ENCODE measurements around the gene LONRF3. TPM values are rescaled to one million over a fixed set of nuclear protein-coding genes. Genes with fewer than 3 reads are reported as not detected.

The LONRF3 gene
- total RNA-seq, 2 donors from 2014 or later: 8.5 to 24.6 TPM

DNA sequence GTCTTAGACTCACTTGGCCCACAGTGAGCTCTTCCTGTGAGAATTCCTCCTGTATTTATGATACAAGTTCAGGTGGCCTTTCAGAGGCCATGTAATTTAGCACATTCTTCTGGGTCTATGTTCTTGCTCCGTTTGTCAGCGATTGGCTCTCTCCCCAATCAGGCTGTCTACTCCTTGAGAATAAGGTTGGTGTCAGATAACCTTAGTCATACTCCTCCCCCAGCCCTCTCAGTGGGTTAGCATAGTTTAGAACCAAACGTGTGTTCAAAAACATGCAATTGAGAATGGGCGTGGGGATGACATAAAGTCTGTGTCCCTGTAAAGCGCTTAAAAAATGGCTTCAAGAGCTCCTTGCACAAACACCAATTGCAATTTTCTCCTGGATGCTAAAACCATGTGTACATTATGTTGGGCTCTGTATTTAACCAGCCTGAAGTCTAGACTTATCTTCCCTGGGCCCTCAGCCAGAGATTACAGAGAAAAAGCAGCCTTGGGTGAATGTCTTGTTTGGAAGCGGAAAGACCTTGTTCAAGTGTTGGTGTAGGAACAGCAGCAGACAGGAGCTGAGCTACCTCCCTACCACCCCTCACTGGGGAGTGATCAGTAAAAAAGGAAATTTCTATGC is 88.4 kb downstream of the LONRF3 start:
- Histone ChIP-seq H3K27ac (no peak overlapping the region), H3K27me3 (replicated peaks; ENCODE audit: insufficient read depth) (no peaks in the 10 kb centered on the region), H3K4me1 (ENCODE audit: control insufficient read depth in 1 of 2, low read depth in 2 of 2) (no peaks in the 10 kb centered on the region), H3K36me3 (no peaks in the 10 kb centered on the region), H3K9me3 (no peaks in the 10 kb centered on the region), H3K4me3 (no peak overlapping the region)
- no peak for ATAC-seq (ENCODE audit: insufficient number of reproducible peaks, low FRiP score, low read depth)
- TF ChIP-seq, protein P1, sequence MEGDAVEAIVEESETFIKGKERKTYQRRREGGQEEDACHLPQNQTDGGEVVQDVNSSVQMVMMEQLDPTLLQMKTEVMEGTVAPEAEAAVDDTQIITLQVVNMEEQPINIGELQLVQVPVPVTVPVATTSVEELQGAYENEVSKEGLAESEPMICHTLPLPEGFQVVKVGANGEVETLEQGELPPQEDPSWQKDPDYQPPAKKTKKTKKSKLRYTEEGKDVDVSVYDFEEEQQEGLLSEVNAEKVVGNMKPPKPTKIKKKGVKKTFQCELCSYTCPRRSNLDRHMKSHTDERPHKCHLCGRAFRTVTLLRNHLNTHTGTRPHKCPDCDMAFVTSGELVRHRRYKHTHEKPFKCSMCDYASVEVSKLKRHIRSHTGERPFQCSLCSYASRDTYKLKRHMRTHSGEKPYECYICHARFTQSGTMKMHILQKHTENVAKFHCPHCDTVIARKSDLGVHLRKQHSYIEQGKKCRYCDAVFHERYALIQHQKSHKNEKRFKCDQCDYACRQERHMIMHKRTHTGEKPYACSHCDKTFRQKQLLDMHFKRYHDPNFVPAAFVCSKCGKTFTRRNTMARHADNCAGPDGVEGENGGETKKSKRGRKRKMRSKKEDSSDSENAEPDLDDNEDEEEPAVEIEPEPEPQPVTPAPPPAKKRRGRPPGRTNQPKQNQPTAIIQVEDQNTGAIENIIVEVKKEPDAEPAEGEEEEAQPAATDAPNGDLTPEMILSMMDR (IDR thresholded peaks at IDR 0.05): no peak
- no peak for DNase-seq (ENCODE audit: low spot score)

DNA sequence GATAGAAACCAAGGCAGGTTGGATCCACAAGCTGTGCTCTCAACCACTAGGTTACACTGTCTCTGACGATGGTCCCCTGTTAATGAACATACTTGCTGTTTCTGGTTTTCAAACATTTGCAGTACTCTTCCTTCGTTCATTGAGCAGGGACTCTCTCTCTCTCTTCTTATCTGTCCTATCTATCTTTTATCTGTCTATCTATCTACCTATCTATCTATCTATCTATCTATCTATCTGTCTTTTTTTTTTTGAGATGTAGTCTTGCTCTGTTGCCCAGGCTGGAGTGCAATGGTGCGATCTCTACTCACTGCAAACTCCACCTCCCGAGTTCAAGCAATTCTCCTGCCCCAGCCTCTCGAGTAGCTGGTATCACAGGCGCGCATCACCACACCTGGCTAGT is 89.0 kb downstream of the LONRF3 start:
- TF ChIP-seq, protein P1 (IDR thresholded peaks at IDR 0.05): no peak

DNA sequence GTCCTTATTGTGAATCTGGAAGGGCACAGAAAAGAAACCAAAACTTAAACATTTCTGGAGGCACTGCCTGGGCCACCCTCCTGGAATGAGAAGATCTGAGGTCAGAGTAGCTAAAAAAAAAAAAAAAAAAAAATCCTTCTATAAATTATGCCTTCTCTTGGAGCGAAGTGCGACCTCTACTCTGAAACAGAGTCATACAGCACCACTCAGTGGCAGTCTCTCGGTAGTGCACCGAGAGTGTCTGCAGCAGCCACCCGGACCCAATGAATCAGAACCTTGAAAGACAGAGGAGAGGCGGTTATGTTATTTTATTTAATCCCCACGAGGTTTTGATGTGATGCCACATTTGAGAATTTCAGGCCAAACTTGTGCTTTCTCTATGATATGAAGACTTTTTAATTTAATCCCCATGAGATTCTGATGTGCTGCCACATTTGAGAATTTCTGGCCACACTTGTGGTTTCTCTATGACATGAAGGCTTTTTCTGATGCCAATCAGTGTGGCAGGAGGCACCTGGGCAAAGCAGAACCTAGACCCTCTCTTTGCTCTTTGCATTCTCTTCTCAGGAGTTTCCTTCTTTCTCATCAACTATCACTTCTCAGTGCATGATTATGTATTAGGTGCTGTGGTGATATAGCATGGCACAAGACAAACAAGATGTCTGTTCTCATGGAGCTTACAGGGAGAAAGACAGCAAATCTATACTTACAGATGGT is 92.8 kb downstream of the LONRF3 start:
- no peak overlapping the region for H3K27ac ChIP-seq
- TF ChIP-seq, protein P1 (IDR thresholded peaks at IDR 0.05): peak; percentile 55
- H3K27me3 ChIP-seq (replicated peaks; ENCODE audit: insufficient read depth): no peaks in the 10 kb centered on the region
- H3K9me3 ChIP-seq: no peaks in the 10 kb centered on the region
- peak; percentile 11 for DNase-seq (ENCODE audit: low spot score)
- no peaks in the 10 kb centered on the region for H3K36me3 ChIP-seq
- no peak overlapping the region for H3K4me3 ChIP-seq
- no peak for ATAC-seq (ENCODE audit: insufficient number of reproducible peaks, low FRiP score, low read depth)
- no peaks in the 10 kb centered on the region for H3K4me1 ChIP-seq (ENCODE audit: control insufficient read depth in 1 of 2, low read depth in 2 of 2)

More for the DNA sequence above, 89.0 kb downstream of the LONRF3 start:
- no peak overlapping the region for H3K27ac ChIP-seq
- H3K36me3 ChIP-seq: no peaks in the 10 kb centered on the region
- no peak for DNase-seq (ENCODE audit: low spot score)
- H3K9me3 ChIP-seq: no peaks in the 10 kb centered on the region
- no peak overlapping the region for H3K4me3 ChIP-seq
- no peaks in the 10 kb centered on the region for H3K4me1 ChIP-seq (ENCODE audit: control insufficient read depth in 1 of 2, low read depth in 2 of 2)
- no peak for ATAC-seq (ENCODE audit: insufficient number of reproducible peaks, low FRiP score, low read depth)
- no peaks in the 10 kb centered on the region for H3K27me3 ChIP-seq (replicated peaks; ENCODE audit: insufficient read depth)

Other genes starting within 250 kb of the LONRF3 start
- 100 to 1,000 TPM; 109 to 110 TPM for gene IL13RA1, start 247.0 kb upstream of the LONRF3 start, total RNA-seq
- not detected for gene ZCCHC12, start 150.8 kb upstream of the LONRF3 start, total RNA-seq
- gene CT47C1, start 98.4 kb downstream of the LONRF3 start, total RNA-seq: not detected
- not detected for gene KIAA1210, start 153.2 kb downstream of the LONRF3 start, total RNA-seq